ENCODE measurements around the gene KRT16. TPM values are rescaled to one million over a fixed set of nuclear protein-coding genes. Genes with fewer than 3 reads are reported as not detected.

Gene KRT16
- polyA plus RNA-seq, 3 donors = not detected

- H2AFZ ChIP-seq (ENCODE audit: insufficient read depth, low read depth, low read length, poor library complexity, severe bottlenecking) = no peak overlapping the region
- peaks cover 2 to 6% (median 5%) of the 10 kb centered on the region in 3 donors for H3K27me3 Mint-ChIP-seq (ENCODE audit: low read depth in 3 of 3)
- H3K36me3 ChIP-seq (replicated peaks in 1 of 2; ENCODE audit: control insufficient read depth in 1 of 2, insufficient read depth in 2 of 2, low read length in 2 of 2) = no peaks in the 10 kb centered on the region
- H3K79me2 ChIP-seq (ENCODE audit: insufficient read depth, low read length) = no peaks in the 10 kb centered on the region
- intact Hi-C loops (cut with micrococcal nuclease) = no loop called here
- no peak for DNase-seq
- H3K36me3 Mint-ChIP-seq = no peaks in the 10 kb centered on the region
- H3K27me3 ChIP-seq (ENCODE audit: control insufficient read depth in 2 of 2, insufficient read depth in 2 of 2, low read length in 2 of 2) = no peaks in the 10 kb centered on the region
- no peaks in the 10 kb centered on the region for H3K9me3 ChIP-seq (replicated peaks in 1 of 2; ENCODE audit: control insufficient read depth in 1 of 2, insufficient read depth in 1 of 2, low read length in 2 of 2)
- no peak overlapping the region for H3K4me2 ChIP-seq (replicated peaks; ENCODE audit: extremely low read depth, low read length, poor library complexity, severe bottlenecking)
- H3K9me3 Mint-ChIP-seq = no peaks in the 10 kb centered on the region
- H3K27ac Mint-ChIP-seq = no peak overlapping the region
- 80% methylated on average over 11 of the region's 12 CpGs for WGBS (ENCODE audit: insufficient coverage)
- no peak for TF ChIP-seq CTCF (IDR thresholded peaks at IDR 0.05)
- peaks cover 2% of the 10 kb centered on the region for H3K4me1 Mint-ChIP-seq
- no peaks in the 10 kb centered on the region for H3K4me1 ChIP-seq (ENCODE audit: control insufficient read depth in 1 of 2, insufficient read depth in 2 of 2, low read length in 2 of 2)
- H3K4me3 Mint-ChIP-seq = no peak overlapping the region
- H3K9ac ChIP-seq (ENCODE audit: insufficient read depth, low read length, poor library complexity, severe bottlenecking) = no peak overlapping the region
- no peak overlapping the region for H3K27ac ChIP-seq (ENCODE audit: low read depth in 1 of 2, low read length in 2 of 2)
- H3K4me3 ChIP-seq (replicated peaks in 1 of 3; ENCODE audit: low read depth in 2 of 3, low read length in 3 of 3) = no peak overlapping the region
- no peaks in the 10 kb centered on the region for H4K20me1 ChIP-seq (ENCODE audit: insufficient read depth, low read length)
Observed at GRCh38 chr17:41657936-41658335, 45.4 kb upstream of the KRT16 start.

GRCh38 chr17:41657176-41657754 lies 44.7 kb upstream of the KRT16 start:
- Mint-ChIP-seq H3K27ac (peak overlapping the region in 1 of 7 donors; percentile 26), H3K4me1 (no peaks in the 10 kb centered on the region), H3K4me3 (no peak overlapping the region), H3K9me3 (no peaks in the 10 kb centered on the region), H3K27me3 (ENCODE audit: low read depth in 3 of 3) (peaks cover 2 to 6% (median 5%) of the 10 kb centered on the region in 3 donors), H3K36me3 (no peaks in the 10 kb centered on the region)
- Histone ChIP-seq H3K4me3 (replicated peaks in 1 of 3; ENCODE audit: low read depth in 2 of 3, low read length in 3 of 3) (no peak overlapping the region), H3K27me3 (ENCODE audit: control insufficient read depth in 2 of 2, insufficient read depth in 2 of 2, low read length in 2 of 2) (no peaks in the 10 kb centered on the region), H3K4me1 (ENCODE audit: control insufficient read depth in 1 of 2, insufficient read depth in 2 of 2, low read length in 2 of 2) (no peaks in the 10 kb centered on the region), H3K79me2 (ENCODE audit: insufficient read depth, low read length) (no peaks in the 10 kb centered on the region), H3K9ac (ENCODE audit: insufficient read depth, low read length, poor library complexity, severe bottlenecking) (no peak overlapping the region), H3K4me2 (replicated peaks; ENCODE audit: extremely low read depth, low read length, poor library complexity, severe bottlenecking) (no peak overlapping the region), H3K27ac (ENCODE audit: low read depth in 1 of 2, low read length in 2 of 2) (no peak overlapping the region), H3K36me3 (replicated peaks in 1 of 2; ENCODE audit: control insufficient read depth in 1 of 2, insufficient read depth in 2 of 2, low read length in 2 of 2) (no peaks in the 10 kb centered on the region), H2AFZ (ENCODE audit: insufficient read depth, low read depth, low read length, poor library complexity, severe bottlenecking) (no peak overlapping the region), H4K20me1 (ENCODE audit: insufficient read depth, low read length) (no peaks in the 10 kb centered on the region), H3K9me3 (replicated peaks in 1 of 2; ENCODE audit: control insufficient read depth in 1 of 2, insufficient read depth in 1 of 2, low read length in 2 of 2) (no peaks in the 10 kb centered on the region)
- 80% methylated on average over 5 of the region's 16 CpGs for WGBS (ENCODE audit: insufficient coverage)
- DNase-seq = no peak
- intact Hi-C loops (cut with micrococcal nuclease) = no loop called here
- no peak for TF ChIP-seq CTCF (IDR thresholded peaks at IDR 0.05)

Data from CD14-positive monocyte (primary cell).